Transverse colon (tissue), 3 donors: ENCODE measurements around the gene LRP3.

Source experiments
- POLR2A ChIP-seq: fragments of 450-650 bp; IDR thresholded peaks from one replicate; pipeline ENCODE4 v1.6.1; 2016; ENCODE audit warnings: antibody characterized with exemption, mild to moderate bottlenecking, moderate library complexity
- TF ChIP-seq, protein P1 (sequence below), 5 experiments: fragments of 200-600 bp in 3 of 5; fragments of 450-650 bp in 2 of 5; sonication (generic) in 3 of 5; IDR thresholded peaks; 1 replicate in 2 of 5; 2 replicates in 3 of 5; pipeline ENCODE4 v1.5.1; 2016 to 2017; ENCODE audit warnings: antibody characterized with exemption in 5 of 5, inconsistent platforms in 3 of 5, mild to moderate bottlenecking in 2 of 5, moderate library complexity in 1 of 5

GRCh38 chr19:33238481-33239149, 44.5 kb downstream of the LRP3 start:
- TF ChIP-seq, protein P1, sequence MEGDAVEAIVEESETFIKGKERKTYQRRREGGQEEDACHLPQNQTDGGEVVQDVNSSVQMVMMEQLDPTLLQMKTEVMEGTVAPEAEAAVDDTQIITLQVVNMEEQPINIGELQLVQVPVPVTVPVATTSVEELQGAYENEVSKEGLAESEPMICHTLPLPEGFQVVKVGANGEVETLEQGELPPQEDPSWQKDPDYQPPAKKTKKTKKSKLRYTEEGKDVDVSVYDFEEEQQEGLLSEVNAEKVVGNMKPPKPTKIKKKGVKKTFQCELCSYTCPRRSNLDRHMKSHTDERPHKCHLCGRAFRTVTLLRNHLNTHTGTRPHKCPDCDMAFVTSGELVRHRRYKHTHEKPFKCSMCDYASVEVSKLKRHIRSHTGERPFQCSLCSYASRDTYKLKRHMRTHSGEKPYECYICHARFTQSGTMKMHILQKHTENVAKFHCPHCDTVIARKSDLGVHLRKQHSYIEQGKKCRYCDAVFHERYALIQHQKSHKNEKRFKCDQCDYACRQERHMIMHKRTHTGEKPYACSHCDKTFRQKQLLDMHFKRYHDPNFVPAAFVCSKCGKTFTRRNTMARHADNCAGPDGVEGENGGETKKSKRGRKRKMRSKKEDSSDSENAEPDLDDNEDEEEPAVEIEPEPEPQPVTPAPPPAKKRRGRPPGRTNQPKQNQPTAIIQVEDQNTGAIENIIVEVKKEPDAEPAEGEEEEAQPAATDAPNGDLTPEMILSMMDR (IDR thresholded peaks at IDR 0.05), result no peak
- TF ChIP-seq POLR2A, result no peak
